ENCODE data around the gene MRPS27. TPM values are rescaled to one million over a fixed set of nuclear protein-coding genes. Genes with fewer than 3 reads are reported as not detected.

MRPS27 gene
- total and polyA plus RNA-seq, 9 of the 15 experiments (the other 6 are each of a cell fraction or from before 2014, with no cell fraction given): 73.6 to 144 (median 106) TPM

GRCh38 chr5:72283358-72283757, 36.7 kb downstream of the MRPS27 start (continued):
- TF ChIP-seq TEAD2 (tag; IDR thresholded peaks at IDR 0.05): peak; percentile 34; the same call in 1 of the 2 replicates
- 0 out of 2 replicates have a peak, but pooled peaks have one; percentile 34 for TF ChIP-seq ZNF134 (CRISPR knock-in tag; conservative IDR thresholded peaks at IDR 0.05)
- TF ChIP-seq ZNF639 (CRISPR knock-in tag; conservative IDR thresholded peaks at IDR 0.05 in 1 of 2, IDR thresholded peaks at IDR 0.05 in 1 of 2): 0 out of 4 replicates have a peak, but pooled peaks of 1 of the 2 experiments have one; percentile 20
- TF ChIP-seq E2F5 (CRISPR knock-in tag; IDR thresholded peaks at IDR 0.05): no peak
- TF ChIP-seq ZC3H11A (IDR thresholded peaks at IDR 0.05; ENCODE audit: low read depth, low read length): no peak
- TF ChIP-seq SMAD4 (CRISPR knock-in tag; conservative IDR thresholded peaks at IDR 0.05): peak; percentile 62
- TF ChIP-seq ZNF184 (CRISPR knock-in tag; IDR thresholded peaks at IDR 0.05): no peak
- no peak for TF ChIP-seq ZBTB34 (CRISPR knock-in tag; IDR thresholded peaks at IDR 0.05)
- no peak for TF ChIP-seq SMARCB1 (IDR thresholded peaks at IDR 0.05; ENCODE audit: insufficient read length, low read depth)
- no peak for TF ChIP-seq ARID4B (CRISPR knock-in tag; IDR thresholded peaks at IDR 0.05)
- TF ChIP-seq DACH1 (IDR thresholded peaks at IDR 0.05; ENCODE audit: partially characterized antibody): no peak
- 0 out of 2 replicates have a peak, but pooled peaks have one; percentile 33 for TF ChIP-seq GMEB1 (CRISPR knock-in tag; IDR thresholded peaks at IDR 0.05)
- no peak for TF ChIP-seq DNMT1 (IDR thresholded peaks at IDR 0.05)
- TF ChIP-seq ZNF354B (CRISPR knock-in tag; IDR thresholded peaks at IDR 0.05): 0 out of 2 replicates have a peak, but pooled peaks have one; percentile 6
- TF ChIP-seq KLF6 (CRISPR knock-in tag; IDR thresholded peaks at IDR 0.05; ENCODE audit: borderline replicate concordance): peak; percentile 72; the same call in 1 of the 2 replicates
- no peak for TF ChIP-seq RBFOX2 (IDR thresholded peaks at IDR 0.05; ENCODE audit: low read depth, low read length)
